ENCODE results near the gene KLRK1.
"Not testable (repeated sequence)": the region's sequence is repeated elsewhere in the genome, so short reads cannot be mapped to it uniquely, and the experiment has no call there.

The KLRK1 gene

GRCh38 chr12:10387498-10387897 lies 2.3 kb downstream of the KLRK1 start:
- DNase-seq = not testable (repeated sequence)

DNA sequence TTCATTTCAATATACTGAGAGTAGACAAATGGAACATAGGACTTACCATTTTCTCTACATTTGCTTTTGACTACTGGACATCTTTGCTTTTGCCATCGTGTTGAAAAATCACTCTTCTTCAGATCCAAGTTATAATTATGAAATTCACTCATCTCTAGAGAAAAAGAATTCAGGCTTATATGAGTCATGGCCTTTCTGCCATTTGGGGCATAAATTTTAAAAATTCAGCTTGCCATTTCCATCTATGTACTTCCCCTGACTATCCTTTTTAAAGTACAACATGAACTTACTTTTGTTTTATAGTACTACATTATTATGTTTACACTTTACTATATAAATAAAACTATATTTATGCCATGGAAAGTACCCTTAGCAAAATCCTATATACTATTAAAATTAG lies 3.0 kb downstream of the KLRK1 start:
- DNase-seq = no peak

DNA sequence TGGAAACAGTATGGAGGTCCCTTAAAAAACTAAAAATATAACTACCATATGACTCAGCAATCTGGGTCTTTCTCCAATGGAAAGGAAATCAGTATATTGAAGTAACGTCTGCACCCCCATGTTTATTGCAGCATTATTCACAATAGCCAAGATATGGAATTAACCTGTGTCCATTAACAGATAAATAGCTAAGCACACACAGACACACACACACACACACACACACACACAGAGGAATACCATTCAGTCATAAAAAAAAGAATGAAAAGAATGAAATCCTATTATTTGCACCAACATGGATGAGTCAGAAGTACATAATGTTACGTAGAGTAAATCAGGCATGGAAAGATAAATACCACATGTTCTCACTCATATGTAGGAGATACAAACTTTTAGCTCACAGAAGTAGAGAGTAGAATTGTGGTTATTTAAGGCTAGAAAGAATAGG lies 4.7 kb downstream of the KLRK1 start:
- DNase-seq = peak; percentile 98

- DNase-seq = no peak
These were observed 5.7 kb downstream of the KLRK1 start for GRCh38 chr12:10384191-10384590.

DNA sequence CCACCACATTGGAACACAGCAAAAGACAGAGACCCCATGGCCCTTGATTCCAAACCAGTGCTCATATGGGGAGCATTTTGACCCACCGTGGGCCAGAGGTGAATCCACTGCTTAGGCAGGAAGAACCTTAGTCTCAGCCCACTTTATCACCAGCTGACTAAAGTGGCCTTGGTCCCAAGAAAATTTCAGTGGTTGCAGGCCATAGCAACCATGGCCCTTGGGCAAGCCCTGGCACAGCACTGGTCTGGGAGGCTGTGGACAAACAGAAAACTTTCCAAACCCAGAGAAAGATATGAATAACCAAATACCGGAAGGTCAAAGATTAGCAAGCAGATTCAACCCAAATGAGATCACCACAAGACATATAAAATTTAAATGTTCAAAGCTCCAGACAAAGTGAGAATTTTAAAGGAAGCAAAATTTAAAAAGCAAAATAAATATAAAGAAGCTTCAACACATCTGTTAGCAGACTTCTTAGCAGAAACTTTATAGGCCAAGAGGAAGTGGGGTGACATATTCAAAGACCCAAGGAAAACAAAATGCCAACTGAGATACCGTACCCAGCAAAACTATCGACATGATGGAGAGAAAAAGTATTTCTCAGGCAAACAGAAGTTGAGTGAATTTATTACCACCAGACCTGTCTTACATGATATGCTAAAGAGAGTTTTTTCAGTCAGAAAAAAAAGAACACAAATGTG lies 7.8 kb downstream of the KLRK1 start:
- DNase-seq = no peak

GRCh38 chr12:10378737-10379136 lies 11.1 kb downstream of the KLRK1 start:
- not testable (repeated sequence) for DNase-seq

DNA sequence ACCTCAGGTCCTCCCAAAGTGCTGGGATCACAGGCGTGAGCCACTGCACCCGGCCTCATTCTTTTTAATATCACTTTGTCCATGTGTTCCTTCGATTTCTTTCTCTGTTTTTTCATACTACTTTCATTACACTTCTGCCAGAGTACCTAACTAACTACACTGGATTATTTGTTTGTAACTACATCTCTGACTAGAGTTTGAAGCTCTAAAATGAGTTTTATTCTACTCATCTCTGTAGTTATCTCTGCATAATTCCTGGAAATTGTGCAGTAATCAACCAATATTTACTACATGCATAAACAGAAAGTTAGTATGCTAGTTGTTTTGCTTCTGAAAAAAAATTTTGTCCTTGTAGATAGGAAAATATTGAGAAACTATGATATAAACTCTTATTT lies 15.2 kb downstream of the KLRK1 start:
- DNase-seq = no peak

- DNase-seq = peak; percentile 35
These were observed 17.3 kb downstream of the KLRK1 start for GRCh38 chr12:10372559-10372958.

DNA sequence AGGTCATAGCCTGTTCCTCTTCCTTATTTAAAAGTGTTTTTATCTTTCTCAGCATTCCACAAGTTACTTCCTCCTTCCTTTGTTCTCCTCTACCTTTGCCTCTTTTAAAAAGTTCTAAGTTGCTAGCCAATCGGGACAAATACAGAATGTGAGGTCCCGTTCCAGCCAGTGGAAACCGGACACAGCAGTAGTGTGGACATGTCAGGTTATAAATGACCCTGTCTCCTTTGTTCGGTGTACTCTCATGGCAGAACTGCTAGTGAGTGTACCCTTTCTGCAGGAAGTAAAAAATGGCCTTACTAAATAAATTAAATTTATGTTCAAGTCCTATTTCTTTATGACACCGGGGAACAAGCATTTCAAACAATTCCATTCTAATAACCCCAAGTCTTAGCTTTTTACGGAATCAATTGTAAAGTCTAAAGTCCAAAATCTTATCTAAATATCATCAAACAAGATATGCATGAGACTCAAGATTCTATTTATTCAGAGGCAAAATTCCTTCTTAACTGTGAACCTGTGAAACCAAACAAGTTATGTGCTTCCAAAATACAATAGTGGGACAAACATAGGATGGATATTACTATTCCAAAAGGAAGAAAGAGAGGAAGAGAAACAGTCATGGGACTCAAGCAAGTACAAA lies 17.8 kb downstream of the KLRK1 start:
- peak; percentile 46 for DNase-seq

DNA sequence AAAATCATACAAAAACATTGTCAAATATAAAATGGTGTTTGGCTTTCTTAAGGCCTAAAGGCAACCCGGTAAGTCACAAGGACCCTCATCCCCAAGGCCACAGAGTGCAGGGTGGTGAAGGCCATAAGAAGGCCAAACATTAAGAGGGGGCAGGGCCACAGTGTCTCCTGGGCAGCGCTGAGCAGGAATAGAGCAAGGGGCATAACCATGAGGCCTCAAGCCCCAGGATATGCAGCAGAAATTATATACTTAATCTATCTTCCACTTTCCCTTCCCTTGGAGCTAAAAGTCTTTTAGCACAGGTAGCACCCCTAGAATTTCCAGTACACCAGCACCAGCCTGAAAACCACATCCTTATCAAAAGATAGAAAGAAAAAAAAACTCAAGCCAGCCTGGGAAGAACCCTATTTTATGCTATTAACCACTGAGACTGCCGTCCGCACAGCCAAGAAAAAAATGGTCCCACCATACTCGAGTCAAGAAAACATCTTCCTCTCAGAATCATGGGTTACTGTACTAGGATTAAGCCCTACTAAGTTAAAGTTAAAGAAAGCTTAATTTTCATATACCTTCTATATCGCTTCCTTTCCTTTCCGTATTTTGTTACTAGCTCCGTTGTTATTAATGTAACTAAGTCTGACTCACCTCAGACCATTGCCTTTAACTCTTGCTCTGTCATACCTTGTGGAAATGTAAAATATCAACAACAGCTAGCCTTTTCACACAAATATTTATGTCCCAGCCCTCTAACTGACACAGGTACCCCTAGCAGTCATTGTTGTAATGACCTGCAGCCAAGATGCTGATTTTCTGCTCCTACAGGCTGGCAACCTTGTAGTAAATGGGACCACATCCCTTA lies 20.1 kb downstream of the KLRK1 start:
- no peak for DNase-seq

DNA sequence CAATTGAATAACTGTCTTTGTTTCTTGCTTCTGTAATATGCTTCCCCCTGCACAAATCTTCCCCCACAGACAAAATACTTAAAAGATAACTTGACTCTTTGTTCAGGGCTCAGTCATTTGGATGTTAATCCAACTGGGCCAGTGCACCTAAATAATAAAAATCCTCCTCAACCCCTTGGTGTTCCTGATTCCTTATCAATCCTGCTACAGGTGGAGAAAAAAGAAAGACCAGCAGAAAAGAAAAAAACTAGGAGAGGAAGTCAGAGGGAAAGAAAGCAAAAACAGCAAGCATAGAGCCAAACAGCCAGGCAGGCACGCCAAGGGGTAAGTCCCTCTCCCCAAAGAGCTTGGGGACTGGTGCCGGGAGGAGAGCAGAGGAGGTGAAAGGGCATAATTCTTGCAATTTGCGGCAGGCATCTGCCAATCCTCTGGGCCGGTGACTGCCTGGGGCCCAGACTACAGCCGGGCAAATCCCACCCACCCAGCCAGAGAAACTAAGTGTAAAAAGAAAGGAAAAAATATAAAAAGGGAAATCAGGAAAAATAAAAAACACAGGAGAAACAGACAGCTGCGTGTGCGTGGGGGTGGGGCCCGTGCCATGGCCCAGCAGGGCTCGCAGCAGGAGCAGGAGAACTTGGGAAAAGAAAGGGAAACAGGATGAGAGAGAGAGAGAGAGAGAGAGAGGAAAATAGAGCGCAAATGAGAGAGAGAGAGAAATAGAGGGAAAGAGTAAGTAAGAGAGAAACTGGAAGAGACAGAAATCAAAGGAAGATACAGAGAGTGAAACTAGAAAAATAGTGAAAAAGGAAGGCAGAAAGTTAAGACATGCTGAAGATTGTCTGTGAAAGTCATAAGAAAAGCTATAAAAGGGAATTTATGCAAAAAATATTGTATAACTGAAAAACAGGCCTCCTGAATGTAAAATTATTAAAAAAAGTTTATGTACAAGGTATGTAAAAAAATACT lies 21.4 kb downstream of the KLRK1 start:
- no peak for DNase-seq

GRCh38 chr12:10367714-10368113 lies 22.1 kb downstream of the KLRK1 start:
- DNase-seq = not testable (repeated sequence)

DNA sequence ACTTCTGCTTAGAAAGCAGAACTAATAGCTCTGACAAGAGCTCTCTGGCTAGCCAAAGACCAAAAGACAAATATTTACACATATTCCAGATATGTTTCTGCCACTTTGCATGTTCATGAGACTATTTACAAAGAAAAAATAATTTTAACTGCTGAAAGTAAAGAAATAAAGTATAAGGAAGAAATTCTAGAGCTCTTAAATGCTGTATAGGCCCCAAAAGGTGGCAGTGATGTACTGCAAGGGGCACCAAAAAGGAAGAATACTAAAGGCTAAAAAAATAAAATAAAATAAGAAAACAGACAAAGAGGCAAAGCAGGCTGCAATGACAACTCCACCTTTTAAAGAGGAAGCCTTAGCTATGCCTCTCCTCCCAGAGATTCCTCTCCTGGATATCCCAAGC lies 23.0 kb downstream of the KLRK1 start:
- peak; percentile 90 for DNase-seq

- DNase-seq = peak; percentile 83
These were observed 24.0 kb downstream of the KLRK1 start for GRCh38 chr12:10365696-10366405.

GRCh38 chr12:10364815-10365622 lies 24.8 kb downstream of the KLRK1 start:
- peak; percentile 99 for DNase-seq

DNA sequence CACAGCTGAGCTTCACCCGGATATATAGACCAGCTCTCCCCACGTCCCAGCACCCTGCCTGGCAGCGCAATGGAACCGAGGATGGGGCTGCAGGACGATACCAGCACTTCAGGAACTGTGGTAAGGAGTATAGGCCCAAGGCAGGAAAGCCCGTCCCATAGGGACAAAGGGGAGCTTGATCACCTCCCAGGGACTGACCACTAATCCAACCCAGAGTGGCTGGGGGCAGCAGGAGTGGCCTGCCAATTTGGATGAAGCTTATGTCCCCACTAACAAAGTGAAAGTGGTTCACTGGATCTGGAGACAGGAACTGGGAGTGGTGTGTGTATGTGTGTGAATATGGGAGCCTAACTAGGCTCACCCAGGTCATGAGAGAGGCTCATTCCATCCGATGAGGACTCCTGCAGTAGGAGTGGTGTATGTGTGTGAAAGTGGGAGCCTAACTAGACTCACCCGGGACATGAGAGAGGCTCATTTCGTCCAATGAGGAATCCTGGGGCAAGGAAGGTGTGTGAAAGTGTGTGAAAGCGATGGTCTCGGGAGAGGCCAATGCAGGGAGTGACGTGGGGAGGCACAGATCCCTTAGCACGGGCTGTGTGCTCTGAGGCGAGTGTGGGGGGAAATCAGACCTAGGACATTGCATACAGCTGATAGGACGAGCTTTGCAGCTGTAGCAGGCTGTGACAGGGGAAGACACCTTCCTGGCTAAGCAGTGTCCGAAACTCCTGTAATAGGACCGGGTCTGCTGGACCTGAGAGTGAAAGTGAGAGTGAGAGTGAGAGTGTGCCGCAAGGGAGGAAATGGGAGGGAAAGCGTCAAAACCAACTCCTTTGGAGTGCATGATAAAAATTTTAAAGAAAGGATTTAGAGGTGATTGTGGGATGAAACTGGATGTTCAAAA lies 25.7 kb downstream of the KLRK1 start:
- peak; percentile 95 for DNase-seq

DNA sequence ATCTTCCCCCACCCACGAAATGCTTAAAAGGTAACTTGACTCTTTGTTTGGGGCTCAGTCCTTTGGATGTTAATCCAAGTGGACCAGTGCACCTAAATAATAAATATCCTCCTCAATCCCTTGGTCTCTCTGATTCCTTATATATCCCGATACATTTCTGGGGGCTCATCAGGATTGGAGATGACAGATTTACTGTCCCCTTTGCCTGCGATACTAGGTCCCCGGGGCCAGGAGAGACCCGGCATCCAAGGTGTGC lies 26.3 kb downstream of the KLRK1 start:
- DNase-seq = peak; percentile 76

DNA sequence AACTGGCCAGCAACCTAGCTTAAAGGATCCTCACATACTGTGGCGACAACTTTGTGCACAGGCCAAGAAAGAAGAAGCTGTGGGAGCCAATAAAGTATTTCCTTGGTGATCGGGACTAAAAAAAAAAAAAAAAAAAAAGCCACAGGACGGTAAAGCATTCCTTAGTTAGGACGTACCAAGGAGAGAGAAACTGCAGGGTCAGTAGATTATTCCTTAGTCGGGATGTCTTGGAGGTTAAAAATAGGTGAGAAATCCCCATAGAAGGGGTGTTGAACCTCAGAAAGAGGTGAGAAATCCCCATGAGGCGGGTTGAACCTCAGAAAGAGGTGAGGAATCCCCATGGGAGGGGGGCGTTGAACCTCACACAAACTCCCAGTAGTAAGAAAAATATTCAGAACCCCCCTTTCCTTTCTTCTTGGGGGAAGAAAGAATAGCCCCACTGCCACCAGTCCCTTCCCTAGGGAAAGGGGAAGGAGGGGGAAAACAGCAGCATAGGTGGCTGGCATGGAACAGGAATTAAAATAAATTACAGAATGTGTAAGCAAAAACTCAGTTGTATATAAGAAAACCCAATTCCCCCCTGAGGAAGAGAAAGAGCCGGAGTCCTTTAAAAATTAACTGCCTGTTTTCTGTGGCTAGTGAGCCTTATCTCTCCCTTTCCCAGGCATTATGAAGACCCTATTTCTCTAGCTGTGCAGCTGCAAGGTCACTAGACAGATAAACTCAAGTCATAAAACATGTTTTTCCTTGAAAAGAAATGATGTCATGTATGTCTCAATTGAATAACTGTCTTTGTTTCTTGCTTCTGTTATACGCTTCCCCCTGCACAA lies 26.8 kb downstream of the KLRK1 start:
- DNase-seq = peak; percentile 72

GRCh38 chr12:10362325-10362724 lies 27.5 kb downstream of the KLRK1 start:
- DNase-seq = peak; percentile 91

All from DMS53 (cell line).